HG02610 (cell line): ENCODE data around the gene PBOV1.

Experiments
- ATAC-seq: cut with Tn5 transposase; IDR thresholded peaks from one replicate; pipeline ENCODE4 v1.9.1; 2021; ENCODE audit warnings: mild to moderate bottlenecking, moderate library complexity; ENCODE audit not compliant: unreplicated experiment

Gene PBOV1

DNA sequence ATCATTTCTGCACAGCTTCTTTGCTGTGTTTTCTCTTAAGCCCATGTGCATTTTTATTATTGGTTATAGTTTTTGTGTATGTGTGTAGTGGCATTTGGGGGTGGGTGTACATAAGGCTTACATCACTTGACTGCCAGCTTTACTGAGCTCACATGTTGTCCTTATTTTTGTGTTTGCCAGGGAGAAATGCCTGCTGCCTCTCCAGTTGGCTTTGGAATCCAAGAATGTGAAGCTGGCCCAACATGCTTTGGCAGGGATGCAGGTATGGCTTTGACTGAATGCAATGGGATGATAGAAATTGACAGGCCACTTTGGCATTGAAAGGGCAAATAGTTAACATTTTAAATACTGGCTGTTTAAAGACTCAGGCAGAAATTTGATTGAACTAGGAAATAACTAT is 11.4 kb downstream of the PBOV1 start:
- no peak for ATAC-seq

DNA sequence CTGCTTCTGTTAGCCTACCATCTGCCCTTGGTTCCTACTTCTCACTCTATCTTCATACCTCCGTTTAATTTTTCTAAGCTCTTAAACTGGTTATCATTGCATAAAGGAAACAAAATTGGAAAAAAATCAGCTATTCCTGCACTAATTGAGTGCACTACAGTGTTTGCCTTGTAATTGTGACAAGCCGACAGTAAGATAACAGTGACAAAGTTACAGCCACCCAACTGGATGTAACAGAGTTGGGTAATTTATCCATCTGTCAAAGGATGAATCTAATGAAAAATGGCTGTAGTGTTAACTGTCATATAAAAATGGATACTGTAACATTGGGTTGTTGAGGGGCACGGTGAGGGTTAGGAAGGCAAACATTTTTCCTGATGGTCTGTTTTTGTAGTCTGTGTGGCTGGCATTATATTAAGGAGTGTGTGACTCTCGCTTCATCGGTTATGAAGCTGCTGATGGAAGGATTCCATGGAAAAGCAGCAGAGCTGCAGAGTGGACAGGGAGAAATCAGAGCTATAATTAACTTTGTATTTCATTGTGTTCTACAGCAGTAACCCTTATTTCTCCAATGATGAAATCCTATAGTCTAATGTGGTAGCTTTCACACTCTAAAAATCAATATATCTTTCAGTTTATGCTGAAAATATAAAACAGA is 12.7 kb downstream of the PBOV1 start:
- no peak for ATAC-seq

DNA sequence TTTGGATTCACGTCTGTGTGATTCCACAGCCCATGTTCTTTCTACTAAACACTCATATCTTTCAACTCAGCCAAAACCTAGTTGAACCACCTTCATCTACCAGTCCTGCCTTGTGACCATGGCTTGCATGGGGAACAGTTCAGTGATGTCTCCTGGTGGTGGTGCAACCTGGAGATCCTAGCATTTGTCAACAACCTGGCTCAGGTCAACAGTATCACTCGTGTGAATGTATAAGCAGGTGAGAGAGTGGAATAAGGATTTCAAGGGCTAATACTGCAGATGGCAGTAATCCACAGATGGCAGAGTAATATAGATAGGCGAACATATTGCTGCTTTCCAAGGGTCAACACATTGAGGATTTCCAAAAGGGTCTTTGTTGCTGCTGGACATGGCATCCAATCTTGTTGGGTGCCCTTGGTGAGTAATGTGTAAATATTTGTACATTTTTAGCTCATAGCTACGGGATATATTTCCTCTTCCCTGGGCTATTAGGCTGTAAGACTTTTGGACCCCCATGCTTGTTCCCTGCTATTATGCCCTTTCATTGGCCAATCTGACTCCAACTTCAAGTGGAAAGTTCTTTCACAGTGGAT is 13.4 kb downstream of the PBOV1 start:
- no peak for ATAC-seq

DNA sequence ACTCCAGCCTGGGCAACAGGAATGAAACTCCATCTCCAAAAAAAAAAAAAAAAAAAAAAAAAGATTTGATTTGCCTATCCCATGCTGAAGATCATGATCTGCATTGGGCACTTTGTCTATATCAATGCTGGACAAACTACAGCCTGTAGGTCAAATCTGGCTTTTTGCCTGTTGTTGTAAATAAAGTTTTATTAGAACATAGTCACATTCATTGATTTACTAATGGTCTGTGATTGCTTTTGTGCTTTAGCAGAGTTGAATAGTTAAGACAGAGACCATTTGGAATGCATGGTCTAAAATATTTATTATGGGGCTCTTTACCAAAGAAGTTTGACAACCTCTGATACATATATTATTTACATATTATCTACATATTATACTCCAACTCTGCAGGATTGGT is 14.0 kb downstream of the PBOV1 start:
- no peak for ATAC-seq

DNA sequence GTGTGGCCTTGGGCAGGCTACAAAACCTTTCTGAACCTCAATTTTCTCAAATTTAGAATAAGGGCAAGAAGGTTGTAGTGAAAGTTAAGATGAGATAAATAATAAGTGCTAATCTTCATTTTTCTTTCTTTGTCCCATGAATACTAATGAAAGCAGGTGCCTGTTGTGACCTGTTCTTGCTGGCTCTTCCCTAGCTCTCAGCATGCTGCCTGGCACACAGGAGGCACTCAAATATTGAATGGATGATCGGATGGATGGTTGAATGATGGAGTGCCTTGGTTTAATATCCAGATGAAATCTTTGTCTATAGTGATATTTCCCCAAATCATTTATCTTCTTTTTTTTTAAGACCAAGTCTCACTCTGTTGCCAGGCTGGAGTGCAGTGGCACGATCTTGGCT is 15.0 kb downstream of the PBOV1 start:
- no peak for ATAC-seq

DNA sequence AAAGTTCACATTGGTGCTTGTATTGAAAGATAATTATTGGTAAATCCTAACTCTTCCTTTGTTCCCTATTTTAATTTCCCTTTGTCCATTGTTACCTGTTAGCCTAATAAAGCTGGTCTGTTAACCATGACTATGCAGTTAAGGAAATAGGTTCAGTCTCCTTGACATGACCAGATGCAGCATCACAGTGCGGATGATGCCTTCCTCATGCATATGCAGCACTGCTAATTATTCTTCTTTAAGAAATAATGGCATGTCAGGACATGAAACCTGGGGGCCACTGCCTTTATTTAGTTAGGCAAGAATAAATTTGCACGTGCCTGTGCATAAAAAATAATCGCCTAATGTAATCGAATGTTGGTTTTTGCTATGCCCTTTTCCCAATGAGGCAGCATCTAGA is 16.5 kb downstream of the PBOV1 start:
- no peak for ATAC-seq

DNA sequence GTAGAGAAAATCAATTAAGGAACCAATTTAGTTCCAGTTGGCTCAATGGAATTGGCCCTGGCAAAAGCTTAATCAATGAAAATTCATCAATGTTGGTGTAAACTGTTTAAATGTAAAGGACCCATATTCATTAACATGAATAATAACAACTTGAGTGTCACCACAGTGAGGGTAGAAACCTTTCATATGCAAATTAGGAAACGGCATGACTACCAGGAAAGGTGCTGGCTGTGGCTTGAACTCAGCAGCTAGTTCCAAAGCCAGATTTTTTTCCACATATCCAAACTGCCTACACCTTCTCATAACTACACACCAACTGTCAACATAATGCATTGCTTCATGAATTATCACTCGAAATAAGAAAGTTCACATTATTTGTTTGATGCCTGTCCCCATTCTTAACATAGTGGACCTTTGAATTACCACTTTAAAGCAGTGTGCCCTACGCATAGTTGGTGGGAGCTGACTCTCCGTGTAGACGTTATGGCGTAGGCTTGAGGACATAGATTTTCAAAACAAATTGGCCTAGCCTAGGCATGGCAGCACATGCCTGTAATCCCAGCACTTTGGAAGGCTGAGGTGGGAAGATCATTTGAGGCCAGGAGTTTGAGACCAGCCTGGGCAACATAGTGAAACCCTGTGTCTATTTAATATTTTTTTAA is 19.7 kb downstream of the PBOV1 start:
- no peak for ATAC-seq

DNA sequence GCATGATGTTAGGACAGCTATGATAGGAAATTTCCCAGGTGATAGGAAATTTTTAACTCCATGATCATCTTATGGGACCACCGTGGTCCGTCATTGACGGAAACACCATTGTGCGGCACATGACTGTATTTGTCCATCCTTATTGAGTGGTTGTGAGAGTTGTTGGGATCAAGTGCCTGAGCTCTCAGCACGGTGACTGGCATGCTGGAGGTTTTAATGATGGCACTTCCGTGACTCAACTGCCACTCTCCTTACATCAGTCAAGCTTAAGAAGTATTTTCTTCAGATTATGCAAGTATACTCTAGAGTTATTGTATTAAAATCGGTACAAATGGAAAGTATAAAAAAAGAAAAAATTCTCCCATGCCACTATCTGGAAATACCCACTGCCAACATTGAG is 20.7 kb downstream of the PBOV1 start:
- no peak for ATAC-seq

DNA sequence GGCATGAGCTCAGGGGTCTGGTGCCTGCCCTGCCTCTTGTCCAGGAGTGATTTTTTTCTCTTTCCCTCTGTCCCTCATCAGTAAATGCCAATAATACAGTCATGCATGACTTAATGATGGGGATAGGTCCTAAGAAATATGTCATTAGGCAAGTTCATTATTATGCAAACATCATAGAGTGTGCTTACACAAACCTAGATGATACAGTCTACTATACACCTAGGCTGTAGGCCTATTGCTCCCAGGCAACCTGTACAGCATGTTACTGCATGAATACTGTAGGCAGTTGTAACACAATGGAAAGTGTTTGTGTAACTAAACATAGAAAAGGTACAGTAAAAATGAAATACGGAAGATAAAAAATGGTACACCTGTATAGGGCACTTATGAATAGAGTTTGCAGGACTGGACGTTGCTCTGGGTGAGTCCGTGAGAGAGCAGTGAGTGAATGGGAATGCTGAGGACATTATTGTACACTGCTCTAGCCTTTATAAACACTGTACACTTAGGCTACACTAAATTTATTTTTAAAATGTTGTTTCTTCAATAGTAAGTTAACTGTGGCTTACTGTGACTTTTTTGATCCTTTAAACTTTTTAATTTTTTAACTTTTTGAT is 22.1 kb downstream of the PBOV1 start:
- ATAC-seq: no peak

DNA sequence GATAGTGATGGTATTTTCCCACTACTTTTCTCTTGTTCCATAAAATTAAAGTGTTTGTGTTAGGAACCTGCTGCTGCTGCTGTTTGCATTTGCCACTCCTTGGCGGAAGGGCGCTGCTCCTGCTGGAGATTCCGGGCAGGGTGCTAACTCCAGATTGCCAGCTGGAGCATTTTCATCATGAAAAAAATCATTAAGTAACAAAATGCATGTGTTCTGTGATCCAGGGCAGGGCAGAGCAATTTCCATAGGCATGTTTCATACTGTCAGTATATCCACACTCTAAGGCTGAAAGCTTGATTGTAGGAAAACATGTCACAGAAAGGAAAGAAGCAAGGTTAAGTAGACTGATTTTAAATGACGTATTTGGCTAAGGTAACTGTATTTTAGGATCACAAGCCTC is 24.0 kb downstream of the PBOV1 start:
- no peak for ATAC-seq

DNA sequence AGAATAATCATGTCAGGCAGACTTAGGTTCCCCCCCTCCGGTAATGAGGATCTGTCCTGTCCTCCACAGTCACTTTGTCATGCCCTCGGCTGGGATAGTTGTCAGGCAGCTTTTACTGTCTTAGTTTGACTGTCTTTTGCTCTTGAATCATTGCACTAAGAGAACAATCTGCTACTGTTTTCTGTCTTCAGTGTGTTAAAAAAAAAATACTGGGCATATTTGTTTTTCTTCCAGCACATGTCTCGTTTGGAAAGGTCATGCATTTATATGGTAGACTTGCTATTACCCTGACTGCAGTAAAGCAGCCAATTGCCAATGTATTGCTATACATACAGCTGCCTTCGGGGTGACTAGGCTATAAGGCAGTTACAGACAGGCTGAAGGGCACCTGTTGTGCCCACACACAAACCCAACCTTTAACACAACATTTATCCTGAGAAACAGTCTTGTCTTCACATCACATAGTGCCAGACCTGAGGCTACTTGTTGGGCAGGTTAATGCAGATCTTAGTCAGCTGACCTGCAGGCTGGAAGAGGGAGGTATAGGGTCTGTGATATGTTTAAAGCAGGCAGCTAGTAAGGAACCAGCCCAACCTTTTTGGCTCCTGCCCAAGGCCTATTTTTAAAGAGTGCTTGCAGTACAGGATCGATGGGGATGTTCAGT is 29.9 kb downstream of the PBOV1 start:
- no peak for ATAC-seq

DNA sequence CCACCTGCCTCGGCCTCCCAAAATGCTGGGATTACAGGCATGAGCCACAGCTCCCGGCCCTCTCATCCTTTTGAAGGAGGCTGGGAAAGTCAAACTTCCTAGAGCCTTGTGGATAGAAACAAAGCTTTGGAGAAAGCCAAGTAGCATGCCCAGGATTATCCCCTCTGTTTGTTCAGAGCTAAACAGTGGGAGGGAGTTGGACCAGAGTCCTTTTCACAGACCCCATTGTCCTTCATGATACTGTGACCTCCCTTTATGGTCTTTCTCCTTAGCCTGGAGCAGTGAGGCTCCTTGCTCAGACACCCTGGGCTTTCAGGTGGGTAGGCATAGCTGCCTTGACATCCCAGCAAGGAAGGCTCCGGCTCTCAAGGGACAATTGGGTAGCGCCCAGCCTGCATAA is 31.1 kb downstream of the PBOV1 start:
- ATAC-seq: no peak

DNA sequence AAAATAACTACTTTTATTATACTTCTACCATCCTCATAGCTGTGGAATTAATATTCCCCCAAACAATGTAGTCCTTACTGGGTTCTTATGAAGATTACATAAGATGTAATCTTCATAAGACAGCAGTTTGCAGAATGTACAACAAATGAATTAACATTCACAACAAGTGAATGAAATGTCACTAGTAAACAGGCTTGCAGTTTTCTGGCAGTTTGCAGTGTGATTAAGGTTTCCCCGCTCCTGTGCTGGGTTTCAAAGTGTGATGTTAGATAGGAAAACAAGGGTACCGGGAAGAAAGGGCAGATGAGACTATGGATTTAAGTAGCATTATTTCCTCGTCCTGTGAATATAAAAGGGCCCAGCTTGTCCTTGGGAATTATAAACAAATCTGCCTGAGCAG is 34.1 kb downstream of the PBOV1 start:
- no peak for ATAC-seq

DNA sequence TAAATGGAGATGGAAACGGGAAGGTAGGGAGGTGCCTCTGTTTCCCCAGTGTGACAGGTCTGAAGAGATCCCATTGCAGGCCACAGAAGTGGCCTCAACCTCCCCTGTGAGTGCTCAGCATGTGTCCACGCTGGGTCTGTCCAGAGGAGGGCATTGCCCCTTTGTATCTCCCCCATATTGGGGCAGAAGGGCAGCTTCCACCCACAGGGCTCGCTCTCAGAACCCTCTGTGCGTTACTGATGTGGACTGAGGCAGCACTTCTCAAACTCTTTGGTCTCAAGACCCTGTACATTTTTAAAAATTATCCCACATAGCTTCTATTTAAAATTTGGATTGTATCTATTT is 34.5 kb downstream of the PBOV1 start:
- no peak for ATAC-seq

DNA sequence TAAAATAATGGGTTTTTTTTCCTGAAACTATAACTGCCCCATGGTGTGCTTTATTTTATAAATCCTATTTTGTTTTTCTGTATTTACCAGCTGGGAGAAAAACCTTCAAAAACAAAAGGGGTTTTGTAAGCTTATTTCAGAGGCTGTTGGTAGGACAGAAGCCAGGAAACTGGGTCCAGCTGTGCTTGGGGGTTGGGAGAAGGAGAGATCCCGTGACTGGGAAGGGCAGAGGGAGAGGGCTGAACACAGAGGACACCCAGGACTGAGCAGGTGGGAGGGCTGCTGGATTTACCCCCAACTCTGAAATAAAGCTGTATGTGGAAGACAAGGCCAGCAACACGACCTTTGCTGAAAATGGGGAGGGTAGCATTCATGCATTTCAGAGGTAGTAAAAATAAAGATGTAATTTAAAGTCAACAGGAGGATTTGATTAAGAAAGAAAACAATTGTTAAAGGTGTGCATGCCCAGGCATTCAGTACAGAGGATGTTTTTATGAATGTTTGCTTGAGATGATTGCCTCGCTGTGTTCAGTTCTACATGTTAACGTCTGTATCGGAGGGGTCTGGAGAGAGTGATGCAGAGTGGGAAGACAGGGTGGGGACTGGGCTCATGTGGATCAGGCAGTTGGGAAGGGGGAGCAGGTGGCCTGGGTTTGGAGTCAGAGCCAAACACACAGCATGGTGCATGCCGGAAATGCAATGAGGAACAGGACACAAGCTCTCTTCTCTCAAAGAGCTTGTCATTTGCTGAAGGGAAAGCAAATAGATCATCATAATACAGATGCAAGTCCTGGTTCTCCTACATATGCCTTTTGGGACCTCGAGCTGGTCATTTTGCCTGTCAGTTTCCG is 35.1 kb downstream of the PBOV1 start:
- no peak for ATAC-seq

DNA sequence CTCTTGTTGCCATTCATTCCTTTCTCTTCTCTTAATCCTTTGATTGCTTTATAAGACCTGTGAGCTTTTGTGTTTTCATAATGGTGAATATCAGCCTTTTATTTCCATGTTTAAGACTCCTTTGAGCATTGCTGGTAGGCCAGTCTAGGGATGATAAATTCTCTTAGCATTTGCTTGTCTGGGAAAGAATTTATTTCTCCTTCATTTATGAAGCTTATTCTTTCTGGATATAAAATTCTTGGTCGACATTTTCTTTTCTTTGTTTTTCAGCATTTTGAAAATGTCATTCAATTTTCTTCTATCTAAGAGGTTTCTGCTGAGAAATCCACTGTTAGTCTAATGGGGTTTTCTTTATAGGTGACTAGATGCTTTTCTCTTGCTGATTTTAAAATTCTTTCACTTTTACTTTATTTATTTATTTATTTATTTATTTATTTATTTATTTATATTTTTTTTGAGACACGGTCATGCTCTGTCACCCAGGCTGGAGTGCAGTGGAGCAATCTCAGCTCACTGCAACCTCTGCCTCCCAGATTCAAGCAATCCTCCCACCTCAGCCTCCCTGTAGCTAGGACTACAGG is 41.5 kb downstream of the PBOV1 start:
- no peak for ATAC-seq

DNA sequence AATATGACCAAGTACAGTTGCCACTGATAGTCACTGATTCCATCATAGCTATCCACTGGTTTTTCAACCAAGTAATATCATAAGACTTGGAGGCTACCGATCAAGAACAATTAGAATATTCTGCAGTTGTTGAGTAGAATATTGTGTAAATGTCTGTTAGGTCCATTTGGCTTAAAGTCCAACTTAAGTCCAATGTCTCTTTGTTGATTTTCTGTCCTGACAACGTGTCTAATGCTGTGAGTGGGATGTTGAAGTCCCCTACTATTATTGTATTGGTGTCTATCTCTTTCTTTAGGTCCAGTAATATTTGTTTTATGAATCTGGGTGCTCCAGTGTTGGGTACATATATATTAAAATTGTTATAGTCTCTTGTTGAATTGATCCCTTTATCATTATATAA is 42.7 kb downstream of the PBOV1 start:
- ATAC-seq: no peak
